ENCODE measurements around the gene L3MBTL1.
"Not testable (repeated sequence)": the region's sequence is repeated elsewhere in the genome, so short reads cannot be mapped to it uniquely, and the experiment has no call there.

The L3MBTL1 gene

DNA sequence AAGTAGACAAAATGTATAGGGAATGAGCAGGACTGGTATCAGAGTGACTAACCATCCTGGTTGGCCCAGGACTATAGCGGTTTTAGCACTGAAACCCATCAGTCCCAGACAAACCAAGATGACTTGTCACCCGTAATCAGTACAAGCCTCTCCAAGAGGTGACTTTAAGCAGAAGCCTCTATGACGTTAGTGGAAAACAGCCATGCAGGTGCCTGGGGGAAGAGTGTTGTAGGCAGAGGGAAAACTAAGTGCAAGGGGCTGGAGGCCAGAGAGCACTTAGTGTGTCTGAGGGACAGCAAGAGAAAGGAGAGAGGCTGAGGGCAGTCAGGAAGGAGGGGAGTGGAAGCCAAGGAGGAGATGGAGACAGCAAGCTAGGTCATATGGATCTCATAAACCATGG is 53.5 kb downstream of the L3MBTL1 start:
- no peak for DNase-seq

DNA sequence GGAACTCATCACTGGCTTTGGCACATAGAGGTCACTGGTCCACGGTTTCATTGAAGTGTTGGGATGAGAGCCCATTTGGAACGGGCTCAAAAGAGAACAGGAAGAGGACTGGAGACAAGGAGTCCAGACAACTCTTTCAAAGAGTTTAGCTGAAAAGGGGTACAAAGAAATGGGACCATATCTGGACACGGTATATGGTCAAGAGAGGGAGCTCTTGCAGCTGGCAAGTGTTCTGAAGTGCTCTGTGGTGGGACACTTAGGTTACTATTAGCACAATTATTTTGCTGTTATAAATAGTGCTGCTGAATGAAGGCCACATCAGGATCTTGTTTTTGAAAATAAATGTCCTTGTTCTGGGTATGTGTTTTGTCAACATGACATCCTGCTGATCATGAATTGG is 55.9 kb downstream of the L3MBTL1 start:
- DNase-seq, result no peak

GRCh38 chr20:43563991-43564390 is 56.5 kb downstream of the L3MBTL1 start:
- DNase-seq, result no peak

DNA sequence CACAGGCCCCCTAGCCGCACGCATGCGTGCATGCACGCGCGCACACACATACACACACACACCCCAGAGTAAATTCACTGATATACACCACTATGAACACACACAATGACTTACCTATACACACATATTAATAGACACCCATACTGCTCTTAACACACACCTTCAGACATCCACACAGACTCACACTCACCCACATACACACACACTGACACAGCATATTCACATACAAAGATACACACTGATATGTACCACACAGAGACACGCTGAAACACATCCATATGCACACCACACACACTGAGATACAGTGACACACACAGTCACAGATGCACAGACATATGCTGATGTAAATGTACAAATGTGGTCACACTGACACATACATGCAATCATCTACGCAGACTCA is 57.0 kb downstream of the L3MBTL1 start:
- DNase-seq, result no peak

GRCh38 chr20:43564993-43565757 is 57.7 kb downstream of the L3MBTL1 start:
- DNase-seq, result peak; percentile 41

GRCh38 chr20:43565758-43566104 is 58.2 kb downstream of the L3MBTL1 start:
- DNase-seq, result no peak

GRCh38 chr20:43567477-43567876 is 60.0 kb downstream of the L3MBTL1 start:
- no peak for DNase-seq

DNA sequence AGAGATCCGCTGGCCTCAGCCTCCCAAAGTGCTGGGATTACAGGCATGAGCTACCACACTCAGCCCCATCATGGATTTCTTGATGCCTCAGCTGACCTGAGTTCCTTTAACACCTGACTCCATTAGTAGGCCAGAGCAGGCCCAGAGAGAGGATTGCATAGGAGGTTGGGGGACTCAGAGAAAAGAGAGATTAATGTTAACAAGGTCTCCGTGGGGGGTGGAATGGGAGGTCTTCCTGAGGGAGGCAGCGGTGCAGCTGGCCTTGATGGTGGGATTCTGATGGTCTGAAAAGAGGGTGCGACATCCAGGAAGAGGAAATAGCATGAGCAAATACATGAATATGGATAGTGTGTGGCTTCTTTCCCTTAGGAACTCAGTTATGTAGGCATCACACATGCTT is 61.2 kb downstream of the L3MBTL1 start:
- DNase-seq, result no peak

DNA sequence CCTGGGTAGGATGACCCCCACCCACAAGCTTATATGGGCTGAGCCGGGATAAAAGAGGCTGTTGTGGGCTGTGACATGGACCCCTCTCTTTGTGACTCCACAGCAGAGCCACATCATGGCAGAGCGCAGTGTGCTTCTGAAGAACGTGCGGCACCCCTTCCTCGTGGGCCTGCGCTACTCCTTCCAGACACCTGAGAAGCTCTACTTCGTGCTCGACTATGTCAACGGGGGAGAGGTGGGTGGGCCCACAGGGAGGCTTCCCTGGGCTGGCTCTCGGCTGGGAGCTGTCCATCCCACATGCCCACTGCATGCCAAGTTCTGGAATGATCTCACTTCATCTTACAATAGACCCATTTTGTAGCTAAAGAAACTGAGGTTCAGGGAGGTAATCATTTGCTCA is 61.8 kb downstream of the L3MBTL1 start:
- DNase-seq, result no peak

DNA sequence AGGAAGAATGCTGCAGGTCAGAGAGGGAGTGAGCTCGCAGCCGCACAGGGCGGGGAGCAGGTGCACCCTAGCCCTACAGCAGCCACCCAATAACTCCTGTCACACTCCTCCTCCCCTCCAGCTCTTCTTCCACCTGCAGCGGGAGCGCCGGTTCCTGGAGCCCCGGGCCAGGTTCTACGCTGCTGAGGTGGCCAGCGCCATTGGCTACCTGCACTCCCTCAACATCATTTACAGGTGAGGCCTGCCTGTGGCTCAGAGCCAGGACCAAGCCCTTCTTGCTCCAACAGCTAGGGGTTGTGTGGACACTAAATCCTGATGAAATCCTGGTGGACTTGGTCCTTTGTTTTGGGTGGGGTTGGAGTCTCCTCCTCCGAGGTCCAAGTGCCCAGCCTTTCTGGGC is 63.0 kb downstream of the L3MBTL1 start:
- DNase-seq, result no peak

- no peak for DNase-seq
Observed at GRCh38 chr20:43571310-43571709, 63.8 kb downstream of the L3MBTL1 start.

DNA sequence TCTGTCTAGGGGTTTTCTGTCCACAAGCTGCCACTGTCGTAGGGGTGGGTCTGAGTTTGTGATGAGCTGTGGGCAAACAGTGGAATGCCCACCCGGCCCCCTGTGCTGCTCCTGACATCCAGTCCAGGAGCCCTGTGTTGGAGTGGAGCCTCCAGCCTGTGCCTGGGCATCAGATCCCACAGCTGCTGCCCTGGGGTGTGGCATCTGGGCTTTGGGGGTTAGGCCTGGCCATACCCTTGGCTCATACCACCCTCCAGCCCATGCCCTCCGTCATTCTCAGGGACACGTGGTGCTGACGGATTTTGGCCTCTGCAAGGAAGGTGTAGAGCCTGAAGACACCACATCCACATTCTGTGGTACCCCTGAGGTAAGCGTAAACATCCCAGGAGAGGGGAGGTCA is 64.3 kb downstream of the L3MBTL1 start:
- DNase-seq, result no peak

- DNase-seq, result no peak
Observed at GRCh38 chr20:43572891-43573290, 65.4 kb downstream of the L3MBTL1 start.

DNA sequence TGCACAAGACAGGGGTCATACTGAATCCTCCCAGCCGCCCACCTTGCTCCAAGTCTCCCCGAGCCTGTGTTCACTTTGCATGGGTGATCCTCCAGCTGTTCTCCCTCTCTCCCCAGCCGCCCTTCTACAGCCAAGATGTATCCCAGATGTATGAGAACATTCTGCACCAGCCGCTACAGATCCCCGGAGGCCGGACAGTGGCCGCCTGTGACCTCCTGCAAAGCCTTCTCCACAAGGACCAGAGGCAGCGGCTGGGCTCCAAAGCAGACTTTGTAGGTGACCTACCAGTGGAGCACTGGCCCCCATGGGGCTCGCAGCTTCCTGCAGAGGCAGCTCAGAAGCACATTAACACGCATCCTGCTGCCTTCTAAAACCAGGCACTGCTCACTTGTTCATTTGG is 68.6 kb downstream of the L3MBTL1 start:
- DNase-seq, result no peak

GRCh38 chr20:43579861-43580793 is 72.6 kb downstream of the L3MBTL1 start:
- no peak for DNase-seq

- DNase-seq, result no peak
Observed at GRCh38 chr20:43583133-43583864, 75.8 kb downstream of the L3MBTL1 start.

DNA sequence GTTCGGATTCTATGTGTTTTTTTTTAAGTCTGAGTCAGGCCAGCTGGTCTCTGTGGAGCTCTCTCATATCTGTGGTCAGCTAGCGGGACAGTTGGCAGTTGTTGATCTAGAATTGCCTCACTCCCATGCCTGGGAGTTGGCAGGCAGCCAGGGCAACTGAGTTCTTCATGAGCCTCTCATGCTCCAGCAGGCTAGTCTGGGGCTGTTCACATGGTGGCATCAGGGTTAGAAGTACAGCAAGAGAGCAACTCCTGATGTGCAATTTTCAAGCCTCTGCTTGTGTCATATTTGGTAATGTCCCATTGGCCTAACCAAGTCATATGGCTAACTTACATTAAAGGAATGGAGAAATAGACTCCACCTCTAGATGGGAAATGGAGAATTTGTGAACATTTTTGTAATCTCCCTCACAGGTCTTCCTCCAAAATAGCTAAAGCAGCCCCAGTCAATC is 76.5 kb downstream of the L3MBTL1 start:
- DNase-seq, result no peak

DNA sequence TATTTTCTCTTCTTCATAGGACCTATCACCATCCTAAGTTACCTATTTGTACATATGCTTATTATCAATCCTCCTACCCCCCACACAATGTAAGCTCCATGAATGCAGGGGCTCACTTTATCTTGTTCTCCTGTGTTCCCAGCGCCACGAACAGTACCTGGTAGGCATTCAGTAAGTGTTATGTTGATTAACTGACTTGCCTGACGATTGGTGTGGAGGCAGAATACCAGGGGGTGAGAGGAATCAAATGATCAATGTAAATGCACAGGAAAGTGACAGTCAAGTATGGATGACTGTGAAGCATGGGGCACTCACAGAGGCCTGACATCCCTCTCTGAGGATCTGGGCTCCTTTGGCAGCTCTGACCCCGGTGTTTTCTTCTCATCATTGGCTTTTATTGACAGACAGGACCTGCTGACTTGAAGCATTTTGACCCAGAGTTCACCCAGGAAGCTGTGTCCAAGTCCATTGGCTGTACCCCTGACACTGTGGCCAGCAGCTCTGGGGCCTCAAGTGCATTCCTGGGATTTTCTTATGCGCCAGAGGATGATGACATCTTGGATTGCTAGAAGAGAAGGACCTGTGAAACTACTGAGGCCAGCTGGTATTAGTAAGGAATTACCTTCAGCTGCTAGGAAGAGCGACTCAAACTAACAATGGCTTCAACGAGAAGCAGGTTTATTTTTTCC is 77.1 kb downstream of the L3MBTL1 start:
- no peak for DNase-seq

DNA sequence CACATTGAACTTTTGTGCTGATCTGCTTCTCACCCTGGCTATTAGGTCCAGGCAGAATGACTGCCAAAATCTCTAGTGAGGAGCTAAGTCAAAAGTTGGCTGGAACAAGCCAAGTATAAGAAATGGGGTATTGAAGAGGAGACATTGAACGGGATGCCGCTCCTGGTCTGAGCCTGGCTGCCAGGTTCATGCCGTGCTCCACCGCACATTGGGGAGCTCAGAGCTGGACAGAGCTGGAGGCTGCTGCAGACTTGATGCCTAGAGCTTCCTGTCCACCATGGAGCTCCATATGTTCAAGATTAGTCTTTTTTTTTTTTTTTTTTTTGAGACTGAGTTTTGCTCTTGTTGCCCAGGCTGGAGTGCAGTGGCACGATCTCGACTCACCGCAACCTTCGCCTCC is 79.1 kb downstream of the L3MBTL1 start:
- DNase-seq, result no peak

- not testable (repeated sequence) for DNase-seq
Observed at GRCh38 chr20:43588526-43588925, 81.0 kb downstream of the L3MBTL1 start.

DNA sequence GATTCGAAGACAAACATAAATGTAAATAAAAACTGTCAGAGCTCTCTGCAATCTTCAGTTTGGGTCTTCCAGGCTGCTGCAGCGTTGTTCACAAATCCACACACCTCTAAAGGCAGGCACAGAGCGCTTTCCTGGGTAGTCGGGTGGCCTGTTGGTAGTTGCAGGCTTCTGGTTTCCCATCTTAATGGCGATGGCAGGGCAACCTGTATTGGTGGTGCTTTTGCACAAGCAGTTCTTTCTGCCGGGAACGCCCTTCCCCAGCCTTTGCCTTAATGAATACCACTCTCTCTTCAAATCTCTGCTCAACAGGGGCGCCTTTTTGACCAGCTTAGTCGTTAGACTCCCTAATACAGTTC is 82.5 kb downstream of the L3MBTL1 start:
- DNase-seq, result peak; percentile 68

DNA sequence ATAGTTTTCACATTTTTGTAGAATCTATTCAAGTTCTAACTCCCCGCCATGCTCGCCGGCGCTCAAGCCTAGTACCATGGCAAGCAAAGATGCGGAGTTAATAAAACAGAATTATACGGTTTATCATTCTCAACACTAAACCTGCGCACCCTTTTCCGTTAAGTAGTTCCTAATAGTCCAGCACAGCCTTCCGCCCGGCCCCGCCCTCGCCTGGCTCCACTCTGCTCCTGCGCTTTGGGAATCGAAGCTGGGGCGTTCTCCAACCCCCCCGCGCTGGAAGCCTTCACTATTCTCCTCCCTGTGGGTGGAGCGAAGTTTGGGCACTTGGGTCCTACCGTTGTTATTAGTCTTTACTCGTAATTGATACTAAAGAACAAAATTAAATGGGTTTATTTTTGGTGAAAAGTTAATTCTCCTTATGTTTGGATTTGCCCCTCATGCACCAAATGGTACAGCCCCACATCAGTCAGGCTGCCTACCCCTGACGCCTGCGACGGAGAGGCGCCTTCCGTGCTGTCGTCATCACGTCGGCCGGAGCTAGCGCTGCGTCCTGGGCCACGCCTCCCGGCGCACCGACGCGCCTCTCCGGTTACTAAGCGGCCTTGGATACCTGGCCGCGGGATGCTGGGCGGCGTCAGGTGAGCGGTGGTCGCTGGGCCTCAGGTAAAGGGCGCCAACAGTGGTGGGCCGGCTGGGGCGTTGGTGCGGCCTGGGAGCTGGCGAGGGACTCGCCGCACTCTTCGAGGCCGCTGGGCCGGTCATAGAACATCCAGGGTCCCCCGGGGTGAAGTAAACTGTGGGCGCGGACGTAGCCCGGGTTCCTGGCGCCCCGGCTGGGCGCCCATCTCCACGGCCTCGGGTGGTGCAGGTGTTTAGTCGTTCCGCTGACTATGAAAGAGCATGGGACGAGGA is 83.2 kb downstream of the L3MBTL1 start, which contains the start of gene IFT52:
TSS of gene IFT52 (plus strand) at position 546 of the 912 bp plus-strand sequence. CDS start 3,762 bp downstream, outside the sequence.
- DNase-seq, result peak; percentile 96
